Ovary (tissue), 9 donors: Measurements from ENCODE around the gene RAB8A. TPM values are rescaled to one million over a fixed set of nuclear protein-coding genes. Genes with fewer than 3 reads are reported as not detected.

ENCODE experiments used
- DNase-seq, 5 donors: peaks; one replicate each; pipeline ENCODE4 v3.0.0-alpha.2; 2019 to 2020
- H3K27ac ChIP-seq, 2 donors: fragments of 200-600 bp; one replicate each; pipeline versions ENCODE4 v1.5.1 to v1.8.0; 2019 to 2022
- H3K27me3 ChIP-seq: fragments of 200-600 bp; one replicate; pipeline ENCODE4 v1.8.0; 2022
- H3K36me3 ChIP-seq: fragments of 200-600 bp; sonication (generic); one replicate; pipeline ENCODE4 v1.5.1; 2019
- H3K4me1 ChIP-seq: one replicate; pipeline ENCODE4 v1.8.1; 2013; ENCODE audit warnings: mild to moderate bottlenecking, moderate library complexity; ENCODE audit not compliant: insufficient read depth
- H3K4me3 ChIP-seq: fragments of 200-600 bp; sonication (generic); one replicate; pipeline ENCODE4 v1.5.1; 2017
- H3K9me3 ChIP-seq, 2 donors: fragments of 200-600 bp in 1 of 2; sonication (generic) in 1 of 2; one replicate each; pipeline versions ENCODE4 v1.5.1 to v1.8.1; 2013 to 2019; ENCODE audit warnings: mild to moderate bottlenecking in 1 of 2, moderate library complexity in 1 of 2
- EP300 ChIP-seq: sonication (generic); formaldehyde crosslinking; IDR thresholded peaks from one replicate; pipeline ENCODE4 v1.6.1; 2017; ENCODE audit warnings: antibody characterized with exemption
- POLR2A ChIP-seq: fragments of 450-650 bp; IDR thresholded peaks from one replicate; pipeline ENCODE4 v1.6.1; 2017; ENCODE audit warnings: antibody characterized with exemption, mild to moderate bottlenecking, moderate library complexity
- WGBS, 3 donors: extraction: QIAGEN DNeasy Blood & Tissue Kit in 1 of 3; methylation state at CpG; one replicate each; pipeline versions ENCODE4 v1.1.5 to v1.1.7; 2013 to 2017; 5-methylcytosine and 5-hydroxymethylcytosine counted together
- intact Hi-C, 4 donors: fragments of 100-400 bp; cut with DNase I; formaldehyde crosslinking; loops; one replicate each; pipeline versions ENCODE4 v1.11.0 to v1.15.1; 2022 to 2023
- polyA plus RNA-seq, 2 donors: library from polyadenylated mRNA; stranded (reverse); fragments of 200-250 nt in 1 of 2; fragments of 350-450 nt in 1 of 2; fragmentation: Illumina TruSeq in 1 of 2; extraction: RNeasy Lipid Tissue Mini Kit (QIAGEN cat#74804) in 1 of 2; gene quantifications; one replicate each; pipeline ENCODE4 v1.2.3, GENCODE V29; 2013 to 2014
- total RNA-seq, 7 donors: library from RNA; depleted of rRNA in 2 of 7; stranded (reverse); fragments of >200 nt in 2 of 7; fragmentation: NEBNext Ultra II Directional in 3 of 7; extraction: Animal tissue kit (Norgen Biotek cat#: 25700) in 3 of 7; gene quantifications; one replicate each; pipeline versions ENCODE4 v1.1.0 to v1.2.4, GENCODE V29; 2016 to 2023
- TF ChIP-seq, protein P1 (sequence below), 3 donors: fragments of 450-650 bp in 2 of 3; fragments of 200-600 bp in 1 of 3; IDR thresholded peaks; one replicate each; pipeline versions ENCODE4 v1.5.1 to v1.8.0; 2016 to 2022; ENCODE audit warnings: antibody characterized with exemption in 3 of 3, mild to moderate bottlenecking in 1 of 3
- donor health status: DM: no; HTN: no; CAD: no; lungs with moderate emphysema.
- donor health status: DM: no; HTN: no; CAD: no.
- donor health status: Bipolar disorder and iron deficiency.
- donor health status: DM: yes; HTN: yes; CAD: no.
- donor health status: DM: no; HTN: no; CAD: no.
- donor health status: DM: yes; HTN: yes; CAD: no.

RAB8A gene
- total and polyA plus RNA-seq, 9 donors = 17.2 to 114 (median 52.9) TPM

DNA sequence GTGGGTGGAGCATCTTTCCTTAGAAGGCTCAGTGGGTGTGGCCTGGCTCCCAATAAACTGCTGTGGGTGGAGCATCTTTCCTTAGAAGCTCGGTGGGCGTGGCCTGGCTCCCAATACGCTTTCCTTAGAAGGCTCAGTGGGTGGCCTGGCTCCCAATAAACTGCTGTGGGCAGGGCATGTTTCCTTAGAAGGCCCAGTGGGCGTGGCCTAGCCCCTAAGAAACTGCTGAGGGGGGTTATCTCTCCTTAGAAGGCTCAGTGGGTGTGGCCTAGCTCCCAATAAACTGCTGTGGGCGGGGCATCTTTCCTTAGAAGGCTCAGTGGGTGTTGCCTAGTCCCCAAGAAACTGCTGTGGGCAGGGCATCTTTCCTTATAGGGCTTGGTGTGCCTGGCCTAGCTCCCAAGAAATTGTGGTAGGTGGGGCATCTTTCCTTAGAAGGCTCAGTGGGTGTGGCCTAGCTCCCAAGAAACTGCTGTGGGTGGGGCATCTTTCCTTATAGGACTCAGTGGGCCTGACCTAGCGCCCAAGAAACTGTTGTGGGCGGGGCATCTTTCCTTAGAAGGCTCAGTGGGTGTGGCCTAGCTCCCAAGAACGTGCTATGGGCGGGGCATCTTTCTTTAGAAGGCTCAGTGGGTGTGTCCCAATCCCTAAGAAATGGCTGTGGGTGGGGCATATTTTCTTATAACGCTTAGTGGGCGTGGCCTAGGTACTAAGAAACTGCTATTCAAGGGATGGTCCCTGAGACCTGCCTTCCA, 42.1 kb downstream of the RAB8A start:
- Histone ChIP-seq H3K27ac (no peak overlapping the region), H3K27me3 (no peaks in the 10 kb centered on the region), H3K4me3 (no peak overlapping the region), H3K4me1 (no peaks in the 10 kb centered on the region), H3K36me3 (no peaks in the 10 kb centered on the region), H3K9me3 (no peaks in the 10 kb centered on the region)
- TF ChIP-seq, protein P1, sequence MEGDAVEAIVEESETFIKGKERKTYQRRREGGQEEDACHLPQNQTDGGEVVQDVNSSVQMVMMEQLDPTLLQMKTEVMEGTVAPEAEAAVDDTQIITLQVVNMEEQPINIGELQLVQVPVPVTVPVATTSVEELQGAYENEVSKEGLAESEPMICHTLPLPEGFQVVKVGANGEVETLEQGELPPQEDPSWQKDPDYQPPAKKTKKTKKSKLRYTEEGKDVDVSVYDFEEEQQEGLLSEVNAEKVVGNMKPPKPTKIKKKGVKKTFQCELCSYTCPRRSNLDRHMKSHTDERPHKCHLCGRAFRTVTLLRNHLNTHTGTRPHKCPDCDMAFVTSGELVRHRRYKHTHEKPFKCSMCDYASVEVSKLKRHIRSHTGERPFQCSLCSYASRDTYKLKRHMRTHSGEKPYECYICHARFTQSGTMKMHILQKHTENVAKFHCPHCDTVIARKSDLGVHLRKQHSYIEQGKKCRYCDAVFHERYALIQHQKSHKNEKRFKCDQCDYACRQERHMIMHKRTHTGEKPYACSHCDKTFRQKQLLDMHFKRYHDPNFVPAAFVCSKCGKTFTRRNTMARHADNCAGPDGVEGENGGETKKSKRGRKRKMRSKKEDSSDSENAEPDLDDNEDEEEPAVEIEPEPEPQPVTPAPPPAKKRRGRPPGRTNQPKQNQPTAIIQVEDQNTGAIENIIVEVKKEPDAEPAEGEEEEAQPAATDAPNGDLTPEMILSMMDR (IDR thresholded peaks at IDR 0.05) = no peak
- TF ChIP-seq EP300 (no peak), POLR2A (no peak)
- 72 to 79% (median 78%) methylated on average over 11 of the region's 11 CpGs for WGBS, 3 donors
- intact Hi-C loops = no loop called here
- no peak for DNase-seq

DNA sequence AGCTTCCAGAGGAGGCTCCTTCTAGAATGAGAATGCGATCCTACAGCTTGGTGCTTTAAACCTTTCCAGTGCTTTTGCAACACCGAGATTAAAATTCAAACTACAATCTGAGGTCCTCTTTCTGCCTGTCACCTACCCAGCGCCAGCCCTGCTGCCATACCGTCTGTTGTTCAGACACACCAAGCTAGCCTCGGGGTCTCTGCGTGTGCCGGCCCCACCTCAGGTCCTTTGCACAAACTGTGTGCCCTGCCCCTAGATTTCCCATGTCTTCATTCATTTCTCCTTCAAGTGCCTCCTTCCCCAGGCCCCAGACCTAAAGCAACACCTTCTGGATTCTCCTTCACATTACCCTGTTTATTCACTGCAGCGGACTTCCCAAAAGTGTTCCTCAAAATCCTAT, 42.9 kb downstream of the RAB8A start:
- H3K4me3 ChIP-seq = no peak overlapping the region
- no peak for DNase-seq
- no peaks in the 10 kb centered on the region for H3K4me1 ChIP-seq
- H3K9me3 ChIP-seq = no peaks in the 10 kb centered on the region
- H3K27ac ChIP-seq = no peak overlapping the region
- intact Hi-C loops = no loop called here
- TF ChIP-seq, protein P1 (IDR thresholded peaks at IDR 0.05) = no peak
- TF ChIP-seq POLR2A = no peak
- TF ChIP-seq EP300 = no peak
- H3K36me3 ChIP-seq = no peaks in the 10 kb centered on the region
- H3K27me3 ChIP-seq = no peaks in the 10 kb centered on the region
- WGBS, 3 donors = 89 to 95% (median 93%) methylated on average over 8 of the region's 8 CpGs

DNA sequence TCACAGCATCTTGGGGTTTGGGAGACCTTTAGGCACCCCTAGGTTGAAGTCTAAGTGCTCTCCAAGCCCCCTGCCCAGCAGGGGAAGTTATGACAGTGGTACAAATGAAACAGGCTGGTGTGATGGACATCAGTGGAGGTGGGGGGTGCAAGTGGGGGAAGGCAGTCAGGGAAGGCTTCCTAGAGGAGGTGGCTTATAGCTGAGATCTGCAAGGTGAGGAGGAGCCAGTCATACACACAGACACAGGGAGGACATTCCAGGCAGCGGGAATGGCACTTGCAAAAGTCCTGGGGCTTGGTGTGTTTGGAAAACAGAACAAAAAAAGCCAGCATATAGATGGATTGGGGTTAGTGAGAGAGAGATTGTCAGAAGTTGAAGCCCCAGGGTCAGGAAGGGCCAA, 43.4 kb downstream of the RAB8A start:
- TF ChIP-seq, protein P1 (IDR thresholded peaks at IDR 0.05) = no peak
- TF ChIP-seq POLR2A = no peak
- TF ChIP-seq EP300 = no peak
- Histone ChIP-seq H3K4me1 (no peaks in the 10 kb centered on the region), H3K4me3 (no peak overlapping the region), H3K27me3 (no peaks in the 10 kb centered on the region), H3K27ac (no peak overlapping the region), H3K9me3 (no peaks in the 10 kb centered on the region), H3K36me3 (no peaks in the 10 kb centered on the region)
- WGBS, 3 donors = 87 to 97% (median 91%) methylated on average over 1 of the region's 1 CpG
- no peak for DNase-seq
- intact Hi-C loops = no loop called here

DNA sequence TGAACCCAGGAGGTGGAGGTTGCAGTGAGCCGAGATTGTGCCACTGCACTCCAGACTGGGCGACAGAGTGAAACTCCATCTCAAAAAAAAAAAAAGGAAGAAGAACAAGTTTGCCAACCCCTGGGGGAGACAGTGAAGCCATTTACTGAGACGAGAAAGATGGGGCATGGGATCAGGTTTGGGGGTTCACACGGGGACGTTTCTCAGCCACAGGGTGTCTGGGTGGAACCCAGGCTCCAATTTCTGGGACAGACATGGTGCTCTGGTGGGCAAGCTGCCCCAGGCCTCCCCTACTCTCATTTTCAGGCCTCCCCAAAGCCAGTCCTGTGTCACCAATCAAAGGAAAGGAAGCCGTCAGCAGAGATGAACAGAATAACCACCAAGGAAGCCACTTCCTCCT, 45.2 kb downstream of the RAB8A start:
- Histone ChIP-seq H3K4me1 (no peaks in the 10 kb centered on the region), H3K4me3 (no peak overlapping the region), H3K27ac (no peak overlapping the region), H3K27me3 (no peaks in the 10 kb centered on the region), H3K9me3 (no peaks in the 10 kb centered on the region), H3K36me3 (no peaks in the 10 kb centered on the region)
- TF ChIP-seq EP300 = no peak
- TF ChIP-seq POLR2A = no peak
- TF ChIP-seq, protein P1 (IDR thresholded peaks at IDR 0.05) = no peak
- intact Hi-C loops = no loop called here
- 83 to 85% (median 83%) methylated on average over 6 of the region's 6 CpGs for WGBS, 3 donors
- DNase-seq = no peak
